ENCODE results near the gene RNF130. TPM values are rescaled to one million over a fixed set of nuclear protein-coding genes. Genes with fewer than 3 reads are reported as not detected.
A peak's percentile ranks its signal among the peaks of the same experiment; 100 is the strongest.

The RNF130 gene
- total RNA-seq, 1 donor from 2014 or later: 36.6 TPM

GRCh38 chr5:180117000-180117725 is 45.6 kb upstream of the RNF130 start:
- DNase-seq (ENCODE audit: low read depth): no peak
- TF ChIP-seq CTCF (conservative IDR thresholded peaks at IDR 0.05; ENCODE audit: low read depth, low read length): peak; percentile 40
- no peak overlapping the region for H3K4me3 ChIP-seq (ENCODE audit: low read depth, low read length)

- no peak for TF ChIP-seq CTCF (conservative IDR thresholded peaks at IDR 0.05; ENCODE audit: low read depth, low read length)
- H3K4me3 ChIP-seq (ENCODE audit: low read depth, low read length): no peak overlapping the region
- DNase-seq (ENCODE audit: low read depth): no peak
These were observed 44.8 kb upstream of the RNF130 start for GRCh38 chr5:180116077-180116999.

GRCh38 chr5:180115326-180116076 is 43.9 kb upstream of the RNF130 start:
- H3K4me3 ChIP-seq (ENCODE audit: low read depth, low read length): no peak overlapping the region
- no peak for TF ChIP-seq CTCF (conservative IDR thresholded peaks at IDR 0.05; ENCODE audit: low read depth, low read length)
- DNase-seq (ENCODE audit: low read depth): no peak

- TF ChIP-seq CTCF (conservative IDR thresholded peaks at IDR 0.05; ENCODE audit: low read depth, low read length): no peak
- no peak overlapping the region for H3K4me3 ChIP-seq (ENCODE audit: low read depth, low read length)
- DNase-seq (ENCODE audit: low read depth): no peak
These were observed 42.9 kb upstream of the RNF130 start for GRCh38 chr5:180114304-180115003.

GRCh38 chr5:180113660-180114303 is 42.2 kb upstream of the RNF130 start:
- TF ChIP-seq CTCF (conservative IDR thresholded peaks at IDR 0.05; ENCODE audit: low read depth, low read length): no peak
- no peak overlapping the region for H3K4me3 ChIP-seq (ENCODE audit: low read depth, low read length)
- DNase-seq (ENCODE audit: low read depth): no peak

Data from epithelial cell of proximal tubule (primary cell).